ENCODE measurements around the gene SENP3.

DNA sequence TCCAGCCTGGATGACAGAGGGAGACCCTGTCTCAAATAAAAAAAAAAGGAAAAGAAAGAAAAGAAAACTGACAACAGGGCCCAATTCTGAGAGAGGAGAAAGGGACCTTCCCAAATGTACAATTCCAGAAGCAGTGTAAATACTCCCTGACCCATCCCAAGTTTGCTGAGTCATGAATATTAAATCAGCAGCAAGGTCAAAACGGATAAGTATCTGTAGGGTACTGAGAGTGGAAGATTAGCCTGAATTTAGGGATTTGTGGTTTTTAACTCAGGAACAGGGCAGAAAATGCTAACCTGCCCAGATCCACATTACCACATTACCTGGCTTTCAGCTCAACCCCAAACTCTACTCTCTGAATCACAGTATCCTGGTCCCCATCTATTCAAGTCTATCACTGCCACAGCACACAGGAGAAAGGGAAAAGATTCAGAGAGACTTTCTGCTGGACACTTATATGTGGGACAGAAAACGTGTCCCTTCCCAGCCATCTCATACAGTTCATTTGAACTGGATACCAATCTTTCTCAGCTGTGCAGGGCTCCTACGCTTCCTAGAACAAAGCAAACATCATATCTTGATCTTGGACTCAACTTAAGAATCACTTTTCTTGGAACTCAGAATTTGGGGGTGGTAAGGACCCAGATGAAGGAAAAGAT, 50.0 kb downstream of the SENP3 start:
- TF ChIP-seq POLR2A (IDR thresholded peaks at IDR 0.05; ENCODE audit: low read depth, low read length) = no peak
- no peak for TF ChIP-seq POLR2AphosphoS5 (IDR thresholded peaks at IDR 0.05; ENCODE audit: low read depth, low read length)
- no peak for TF ChIP-seq TAF1 (IDR thresholded peaks at IDR 0.05; ENCODE audit: borderline replicate concordance, low read depth, low read length)

All from GM12892 (cell line).